Mononuclear cell (primary cell): ENCODE measurements around the gene NEDD8. TPM values are rescaled to one million over a fixed set of nuclear protein-coding genes. Genes with fewer than 3 reads are reported as not detected.
"Not testable (repeated sequence)": the region's sequence is repeated elsewhere in the genome, so short reads cannot be mapped to it uniquely, and the experiment has no call there.

Source experiments
- H3K27me3 ChIP-seq: 2 replicates; pipeline ENCODE4 v1.6.0; 2011; ENCODE audit warnings: low read length, control low read depth; ENCODE audit not compliant: insufficient read depth
- H3K4me1 ChIP-seq: 2 replicates; pipeline ENCODE4 v1.5.1; 2011; ENCODE audit warnings: mild to moderate bottlenecking, low read length, control low read depth; ENCODE audit not compliant: insufficient read depth
- H3K4me3 ChIP-seq: 2 replicates; pipeline ENCODE4 v1.5.1; 2011; ENCODE audit warnings: mild to moderate bottlenecking, low read length, moderate library complexity
- H3K9me3 ChIP-seq: 2 replicates; pipeline ENCODE4 v1.5.1; 2011; ENCODE audit warnings: low read depth, mild to moderate bottlenecking, control low read depth, low read length
- total RNA-seq: library from RNA; depleted of rRNA; stranded (reverse); fragments of >200 nt; gene quantifications from one replicate; pipeline ENCODE4 v1.2.3, GENCODE V29; 2012

NEDD8 gene
- total RNA-seq, 1 donor, result 51.2 TPM

DNA sequence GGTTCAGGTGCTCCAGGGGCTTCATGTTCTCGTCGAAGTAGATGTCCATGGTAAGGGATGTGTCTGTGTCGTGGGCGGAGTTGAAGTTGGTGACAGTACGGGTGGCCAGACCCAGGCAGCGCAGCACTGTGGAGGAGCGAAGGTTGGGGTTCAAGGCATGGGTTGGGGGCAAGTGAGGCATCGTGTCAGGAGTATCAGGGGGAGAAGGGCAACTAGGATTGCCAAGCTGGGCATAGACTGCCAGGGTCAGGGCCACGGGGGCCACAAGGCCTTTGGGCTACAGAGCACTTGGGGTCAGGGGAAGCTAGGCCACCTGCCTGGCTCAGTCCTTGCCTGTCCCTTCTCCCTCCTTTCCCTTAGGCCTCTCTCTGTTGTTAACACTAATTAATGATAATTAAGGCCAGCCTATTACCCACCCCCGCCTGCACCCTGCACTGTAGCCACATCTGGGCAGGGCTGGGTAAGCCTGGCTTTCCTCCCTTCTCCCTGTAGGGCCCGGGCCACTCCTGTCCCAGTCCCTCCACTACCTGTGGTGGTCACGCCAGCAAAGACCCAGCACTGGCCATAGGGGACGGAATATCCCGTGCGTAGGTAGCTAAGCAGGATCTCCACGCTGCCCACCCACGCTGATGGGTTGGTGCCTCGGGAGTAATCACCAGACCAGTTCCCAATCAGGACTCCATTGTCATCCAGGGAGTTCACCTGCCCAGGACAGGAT lies 26.5 kb upstream of the NEDD8 start:
- Histone ChIP-seq H3K9me3 (no peaks in the 10 kb centered on the region), H3K4me1 (no peaks in the 10 kb centered on the region), H3K27me3 (no peaks in the 10 kb centered on the region), H3K4me3 (no peak overlapping the region)

DNA sequence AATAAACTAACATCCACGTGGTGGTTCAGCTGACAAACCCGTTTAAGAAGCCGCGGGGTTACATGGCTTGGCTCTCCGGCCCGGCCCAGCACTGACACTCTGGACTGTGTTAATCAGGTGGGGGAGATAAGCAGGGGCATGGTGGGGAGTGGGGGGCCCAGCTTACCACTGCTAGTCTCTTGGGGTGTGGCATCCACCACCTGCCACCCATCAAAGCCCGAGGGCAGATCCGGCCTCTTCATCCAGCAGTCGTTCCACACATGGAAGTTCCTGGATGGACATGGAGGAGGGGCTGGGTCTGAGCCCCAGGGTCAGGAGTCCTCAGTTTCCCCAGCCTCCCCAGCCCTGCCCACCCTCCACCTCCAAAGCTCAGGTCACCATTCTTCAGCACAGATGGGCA lies 26.0 kb upstream of the NEDD8 start:
- H3K4me3 ChIP-seq, result no peak overlapping the region
- no peaks in the 10 kb centered on the region for H3K9me3 ChIP-seq
- no peaks in the 10 kb centered on the region for H3K4me1 ChIP-seq
- no peaks in the 10 kb centered on the region for H3K27me3 ChIP-seq

DNA sequence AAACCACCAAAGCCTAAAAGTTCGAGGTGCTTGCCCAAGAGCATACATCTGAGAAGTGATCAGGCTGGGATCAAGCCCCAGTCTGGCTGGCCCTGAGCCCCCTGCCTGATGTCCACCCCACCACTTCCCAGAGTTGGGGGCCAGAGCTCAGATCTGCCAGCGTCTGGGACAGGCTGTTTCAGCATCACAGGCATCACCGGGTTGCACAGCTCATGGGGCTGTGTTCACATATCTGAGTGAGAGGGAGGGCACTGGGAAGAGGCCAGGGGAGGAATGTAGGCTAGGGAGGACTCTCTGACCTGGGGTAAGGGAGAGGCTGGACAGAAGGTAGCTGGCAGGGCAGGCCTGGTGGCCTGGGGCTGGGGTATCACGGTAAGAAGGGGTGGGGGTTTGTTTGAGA lies 24.8 kb upstream of the NEDD8 start:
- Histone ChIP-seq H3K9me3 (no peaks in the 10 kb centered on the region), H3K4me3 (no peak overlapping the region), H3K4me1 (no peaks in the 10 kb centered on the region), H3K27me3 (no peaks in the 10 kb centered on the region)

DNA sequence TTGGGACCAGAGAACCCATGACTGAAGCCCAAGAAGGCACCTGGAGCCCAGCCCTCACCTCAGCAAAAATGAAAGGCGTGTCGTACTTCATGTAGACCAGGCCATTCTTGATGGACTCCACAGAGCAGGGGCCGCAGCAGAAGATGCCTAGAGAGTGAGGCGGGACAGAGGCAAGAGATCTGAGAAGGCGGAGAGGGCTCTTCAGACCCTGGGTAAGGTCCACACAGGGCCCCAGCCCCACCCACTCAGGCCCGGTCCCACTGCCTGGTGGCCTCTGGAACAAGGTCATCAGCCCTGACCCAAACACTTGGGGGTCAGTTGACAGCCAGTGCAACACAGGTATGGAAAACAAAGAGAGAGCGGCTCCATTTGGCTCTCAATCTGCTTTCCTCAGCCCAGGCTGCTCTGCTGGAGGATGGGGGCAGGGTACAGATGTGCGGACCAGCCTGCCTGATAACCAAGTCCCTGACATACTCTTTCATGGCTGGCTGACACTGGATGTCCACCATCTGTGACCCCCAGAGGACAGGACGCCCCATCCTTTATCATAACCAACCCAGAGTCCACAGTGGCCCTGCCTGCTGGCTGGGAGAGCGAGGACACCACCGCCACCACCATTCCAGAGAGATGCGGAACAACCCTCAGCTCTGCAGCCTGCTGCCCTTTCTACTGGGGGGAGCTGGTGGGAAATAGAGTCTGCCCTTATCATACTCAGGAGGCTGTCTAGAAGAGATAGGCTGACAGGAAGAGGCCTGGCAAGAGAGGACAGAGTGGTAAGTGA lies 24.0 kb upstream of the NEDD8 start:
- Histone ChIP-seq H3K27me3 (no peaks in the 10 kb centered on the region), H3K9me3 (no peaks in the 10 kb centered on the region), H3K4me3 (no peak overlapping the region)

DNA sequence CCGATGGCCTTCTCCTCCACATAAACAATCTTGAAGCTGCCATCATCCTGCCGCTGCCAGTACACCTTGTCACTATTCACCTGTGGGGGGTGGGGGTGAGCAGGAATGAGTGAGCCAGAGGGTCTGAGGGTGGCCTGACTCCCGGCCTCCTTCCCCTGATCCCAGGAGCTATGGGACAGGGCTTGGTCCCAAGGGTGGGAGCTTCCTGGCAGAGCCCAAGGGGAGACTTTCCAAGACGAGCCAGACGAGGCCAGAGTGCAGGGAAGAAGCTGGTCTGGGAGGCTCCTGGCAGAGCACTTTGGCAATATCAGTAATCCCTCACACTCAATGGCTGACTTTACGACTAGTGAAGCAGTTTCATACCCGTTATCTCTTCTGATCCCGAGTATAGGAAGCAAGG lies 23.3 kb upstream of the NEDD8 start:
- Histone ChIP-seq H3K9me3 (no peaks in the 10 kb centered on the region), H3K4me1 (no peaks in the 10 kb centered on the region), H3K4me3 (no peak overlapping the region), H3K27me3 (no peaks in the 10 kb centered on the region)

More for the DNA sequence above, 24.0 kb upstream of the NEDD8 start:
- no peaks in the 10 kb centered on the region for H3K4me1 ChIP-seq

DNA sequence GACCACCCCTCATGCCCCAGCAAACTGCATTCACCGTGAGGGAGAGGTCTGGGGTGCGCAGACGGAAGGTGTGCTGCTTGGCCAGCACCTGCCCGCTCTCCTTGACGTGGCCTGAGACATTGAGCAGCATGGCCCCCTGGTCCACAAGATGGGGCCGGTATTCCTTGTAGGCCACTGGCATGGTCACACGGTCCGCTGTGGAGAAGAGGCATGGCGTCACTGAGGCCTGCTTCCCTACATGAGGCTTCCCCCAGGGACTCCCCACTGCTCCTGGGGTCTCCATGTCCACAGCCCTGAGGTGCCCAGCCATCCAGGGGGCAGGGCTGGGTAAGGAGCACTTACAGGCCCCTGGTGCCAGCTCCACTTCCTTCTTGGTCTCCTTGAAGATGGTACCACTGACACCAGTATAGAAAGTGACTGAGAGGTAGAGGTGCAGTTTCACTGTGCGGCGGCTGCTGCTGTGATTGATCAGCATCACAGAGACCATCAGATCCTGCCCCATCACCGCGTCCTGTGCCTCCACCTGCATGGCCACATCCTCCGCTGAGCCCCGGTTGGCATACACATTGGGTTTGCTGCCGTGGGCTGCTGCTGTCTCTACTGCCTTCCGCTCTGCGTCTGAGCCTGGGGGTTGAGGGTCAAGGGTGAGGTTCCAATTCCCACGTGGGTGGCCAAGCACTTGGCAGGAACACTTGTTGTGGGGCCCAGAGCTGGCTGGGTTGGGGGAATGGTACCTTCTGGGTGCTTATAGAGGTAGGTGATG lies 22.6 kb upstream of the NEDD8 start:
- Histone ChIP-seq H3K4me3 (no peak overlapping the region), H3K9me3 (no peaks in the 10 kb centered on the region), H3K4me1 (no peaks in the 10 kb centered on the region), H3K27me3 (no peaks in the 10 kb centered on the region)

DNA sequence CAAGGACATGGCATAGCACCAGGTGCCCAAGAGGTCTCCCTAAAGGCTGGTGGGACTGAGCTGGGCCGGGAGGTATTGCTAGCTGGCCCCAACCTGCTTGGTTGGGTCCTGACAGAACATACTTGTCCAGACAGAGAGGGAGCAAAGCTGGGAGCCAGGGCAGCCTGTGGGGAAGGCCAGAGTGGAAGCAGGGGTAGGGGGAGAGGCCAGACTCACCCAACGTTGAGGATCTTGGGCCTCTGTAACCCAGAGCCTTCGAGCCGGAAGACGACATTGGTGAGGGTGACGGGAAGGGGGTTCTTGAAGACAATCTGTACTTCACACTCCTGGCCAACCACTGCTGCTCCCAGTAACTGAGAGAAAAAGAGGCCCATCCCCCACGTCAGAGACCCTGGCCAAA lies 21.8 kb upstream of the NEDD8 start:
- H3K9me3 ChIP-seq, result no peaks in the 10 kb centered on the region
- no peak overlapping the region for H3K4me3 ChIP-seq
- H3K4me1 ChIP-seq, result no peaks in the 10 kb centered on the region
- H3K27me3 ChIP-seq, result no peaks in the 10 kb centered on the region

DNA sequence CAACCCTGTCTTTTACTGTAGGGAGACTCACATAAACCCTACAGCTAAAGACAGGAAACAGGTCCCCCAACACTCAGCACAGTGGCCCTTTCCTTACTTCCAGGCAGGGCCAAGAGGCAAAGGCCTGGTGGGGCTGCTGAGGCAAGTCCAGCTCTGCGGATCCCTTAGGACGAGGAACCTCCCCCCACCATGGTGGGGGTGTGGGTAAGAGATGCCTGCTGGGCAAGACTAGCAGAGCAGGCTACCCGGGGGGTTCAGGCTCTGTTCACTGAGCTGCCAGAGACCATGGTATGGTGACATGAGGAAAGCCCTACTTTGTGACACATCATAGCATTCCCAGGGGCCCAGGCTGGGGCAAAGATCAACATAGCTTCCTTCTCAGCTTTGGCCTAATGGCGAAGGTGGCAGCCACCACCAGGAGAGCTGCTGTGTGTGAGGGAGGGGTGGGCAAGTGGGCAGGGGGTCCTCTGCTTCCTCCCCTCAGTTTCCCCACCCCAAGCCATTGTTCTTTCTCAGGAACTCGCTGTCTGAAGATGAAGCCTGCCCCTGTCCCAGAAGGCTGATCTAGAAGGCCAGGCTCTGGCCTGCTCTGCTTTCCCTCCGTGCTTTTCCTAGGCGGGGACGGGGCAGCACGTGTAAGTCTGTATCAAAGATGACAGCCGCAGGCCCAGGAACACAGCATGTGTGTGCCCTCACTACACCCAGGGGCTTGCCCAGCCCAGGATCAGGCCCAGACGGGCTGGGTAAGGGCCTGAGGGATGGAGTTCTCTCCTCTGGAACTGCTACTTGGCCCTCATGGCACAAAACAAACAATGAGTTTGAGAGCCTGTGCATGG lies 20.3 kb upstream of the NEDD8 start:
- no peak overlapping the region for H3K4me3 ChIP-seq
- H3K27me3 ChIP-seq, result no peaks in the 10 kb centered on the region

DNA sequence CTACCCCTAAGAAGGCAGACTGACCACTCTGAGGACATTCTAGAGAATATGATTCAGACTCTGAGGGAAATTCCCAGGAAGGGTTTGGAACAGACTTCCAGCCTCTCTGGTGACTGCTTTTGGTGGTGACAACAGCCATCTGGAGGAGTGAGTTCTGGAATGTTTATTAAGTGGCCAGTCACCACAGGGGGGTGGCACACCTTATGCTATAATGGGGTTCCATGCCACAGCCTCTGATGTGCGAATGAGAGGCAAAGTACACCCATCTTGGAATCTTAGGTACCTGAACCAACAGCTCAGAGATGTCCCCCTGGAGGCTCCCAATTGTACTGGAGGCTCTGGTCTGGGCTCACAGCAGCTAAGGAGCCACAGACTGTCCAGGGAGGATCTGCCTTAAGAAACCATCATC lies 19.7 kb upstream of the NEDD8 start:
- Histone ChIP-seq H3K4me1 (peaks cover 5% of the 10 kb centered on the region), H3K9me3 (no peaks in the 10 kb centered on the region), H3K4me3 (no peak overlapping the region), H3K27me3 (no peaks in the 10 kb centered on the region)

More for the DNA sequence above, 20.3 kb upstream of the NEDD8 start:
- no peaks in the 10 kb centered on the region for H3K4me1 ChIP-seq
- no peaks in the 10 kb centered on the region for H3K9me3 ChIP-seq

DNA sequence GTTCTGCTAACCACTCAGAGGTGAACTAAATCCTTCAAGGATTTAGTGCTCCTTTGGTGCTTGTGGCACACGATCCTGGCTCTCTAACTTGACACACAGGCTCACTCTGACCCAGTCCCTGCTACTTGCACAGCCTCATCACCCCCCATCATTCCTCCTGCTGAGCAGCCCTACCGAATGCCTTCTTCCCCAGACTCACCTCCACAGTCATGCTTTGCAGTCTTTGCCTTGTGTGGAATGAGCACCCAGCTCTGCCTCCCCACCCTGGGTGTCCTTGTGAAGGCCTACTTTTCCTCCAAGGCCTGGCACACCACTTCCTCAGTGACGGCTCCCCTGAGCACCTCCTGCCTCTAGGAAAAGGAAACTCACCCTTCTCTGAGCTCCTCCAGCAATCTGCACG lies 18.2 kb upstream of the NEDD8 start:
- Histone ChIP-seq H3K9me3 (no peaks in the 10 kb centered on the region), H3K4me3 (no peak overlapping the region), H3K27me3 (no peaks in the 10 kb centered on the region), H3K4me1 (peaks cover 12% of the 10 kb centered on the region)

DNA sequence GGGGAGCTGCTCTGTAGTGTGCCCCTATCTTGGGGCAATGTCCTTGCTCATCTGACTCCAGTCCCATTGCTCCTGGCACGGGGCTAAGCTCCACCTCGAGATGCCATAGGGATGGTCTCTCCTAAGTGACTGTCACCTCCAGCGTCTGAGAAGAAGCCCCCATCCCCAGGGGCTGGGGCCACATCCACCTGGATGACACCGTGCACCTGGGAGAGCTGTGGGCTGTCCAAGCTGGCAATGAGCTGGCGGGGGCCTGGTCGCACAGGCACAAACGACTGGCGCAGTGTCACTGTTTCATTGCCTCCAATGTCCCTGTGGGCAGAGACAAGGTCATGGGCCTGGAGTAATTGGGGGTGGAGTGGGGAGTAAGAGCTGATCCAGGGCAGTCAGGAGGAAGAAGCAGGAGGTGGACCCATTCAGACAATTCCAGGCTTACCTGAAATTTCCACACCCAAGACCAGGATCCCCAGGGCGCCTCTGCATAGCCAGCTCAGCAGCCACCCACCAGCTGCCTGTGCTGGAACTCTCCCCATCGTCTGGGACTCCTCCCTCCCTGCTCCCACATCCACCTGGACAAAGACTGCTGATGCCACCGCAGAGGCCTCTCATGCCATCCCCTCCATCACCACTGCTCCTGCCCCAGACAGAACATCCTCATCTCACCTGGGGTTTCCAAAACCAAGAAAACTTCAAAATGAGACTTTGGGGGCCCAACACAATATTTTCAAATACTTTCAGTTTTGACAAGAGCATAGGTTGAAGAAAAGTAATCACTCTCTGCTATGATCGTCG lies 17.3 kb upstream of the NEDD8 start:
- Histone ChIP-seq H3K4me3 (no peak overlapping the region), H3K4me1 (peaks cover 18% of the 10 kb centered on the region), H3K9me3 (no peaks in the 10 kb centered on the region), H3K27me3 (no peaks in the 10 kb centered on the region)

DNA sequence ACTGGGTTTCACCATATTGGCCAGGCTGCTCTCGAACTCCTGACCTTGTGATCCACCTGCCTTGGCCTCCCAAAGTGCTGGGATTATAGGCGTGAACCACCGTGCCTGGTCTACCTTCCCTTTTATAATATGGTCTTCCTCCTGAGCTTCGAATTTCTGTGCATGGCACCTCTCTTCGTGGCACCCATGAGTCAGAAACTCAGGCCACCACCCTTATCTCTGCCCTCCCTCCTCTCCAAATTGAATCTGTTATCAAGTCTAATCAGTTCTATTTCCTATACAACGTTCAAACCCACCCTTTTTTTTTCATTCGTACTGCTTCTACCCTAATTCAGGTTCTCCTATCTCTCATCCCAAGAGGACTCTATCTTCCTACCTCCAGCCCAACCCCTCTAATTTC lies 15.3 kb upstream of the NEDD8 start:
- Histone ChIP-seq H3K4me3 (no peak overlapping the region), H3K9me3 (no peaks in the 10 kb centered on the region), H3K27me3 (no peaks in the 10 kb centered on the region), H3K4me1 (peaks cover 33% of the 10 kb centered on the region)

DNA sequence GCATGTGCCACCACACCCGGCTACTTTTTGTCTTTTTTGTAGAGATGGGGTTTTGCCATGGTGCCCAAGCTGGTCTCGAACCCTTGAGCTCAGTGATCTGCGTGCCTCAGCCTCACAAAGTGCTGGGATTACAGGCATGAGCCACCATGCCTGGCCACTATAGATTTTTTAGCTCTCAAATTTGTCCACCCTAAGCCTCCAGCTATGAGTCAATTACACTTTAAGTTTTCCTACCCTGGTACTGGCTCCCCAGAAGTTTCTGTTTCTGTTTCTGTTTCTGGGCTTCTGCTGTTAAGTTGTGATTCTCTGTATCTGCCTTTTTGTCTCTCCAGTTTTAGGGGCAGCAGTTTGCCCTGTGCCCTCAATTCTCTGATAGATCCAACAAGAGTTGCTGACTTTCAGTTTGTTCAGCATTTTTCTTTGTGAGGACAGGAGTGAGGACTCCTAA lies 14.6 kb upstream of the NEDD8 start:
- H3K27me3 ChIP-seq, result no peaks in the 10 kb centered on the region
- peaks cover 35% of the 10 kb centered on the region for H3K4me1 ChIP-seq
- no peaks in the 10 kb centered on the region for H3K9me3 ChIP-seq
- no peak overlapping the region for H3K4me3 ChIP-seq

DNA sequence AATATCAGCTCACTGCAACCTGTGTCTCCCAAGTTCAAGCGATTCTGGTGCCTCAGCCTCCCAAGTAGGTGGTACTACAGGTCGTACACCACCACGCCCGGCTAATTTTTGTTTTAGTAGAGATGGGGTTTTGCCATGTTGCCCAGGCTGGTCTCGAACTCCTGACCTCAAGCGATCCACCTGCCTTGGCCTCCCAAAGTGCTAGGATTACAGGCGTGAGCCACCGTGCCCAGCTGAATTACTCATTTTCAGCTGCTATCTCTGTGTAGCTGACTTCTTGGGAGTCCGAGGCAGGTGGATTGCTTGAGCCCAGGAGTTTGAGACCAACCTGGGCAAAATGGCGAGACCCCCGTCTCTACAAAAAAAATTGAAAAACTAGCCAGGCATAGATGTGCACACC lies 13.2 kb upstream of the NEDD8 start:
- H3K27me3 ChIP-seq, H3K4me3 ChIP-seq, H3K9me3 ChIP-seq: not testable (repeated sequence)
- H3K4me1 ChIP-seq, result peaks cover 49% of the 10 kb centered on the region
